HEK293T (cell line): Measurements from ENCODE around the gene AGAP2.

Experiments used
- CTCF ChIA-PET: fragments of 350-600 bp; formaldehyde crosslinking; extraction: SDS; loops from one replicate; lab custom pipeline; 2021; ENCODE audit warnings: antibody characterized with exemption, inconsistent platforms; lab: Yijun Ruan, JAX
- POLR2A ChIA-PET: fragments of 350-600 bp; formaldehyde crosslinking; extraction: SDS; loops from one replicate; lab custom pipeline; 2020; ENCODE audit warnings: antibody characterized with exemption, inconsistent platforms; lab: Yijun Ruan, JAX
- DNase-seq: peaks from one replicate; pipeline ENCODE4 v3.0.0; 2012; ENCODE audit warnings: mixed read lengths; ENCODE audit errors: extremely low spot score
- ARNT ChIP-seq: fragments of 450-650 bp; IDR thresholded peaks from 2 replicates; pipeline ENCODE4 v1.6.1; 2017; ENCODE audit warnings: mild to moderate bottlenecking
- BHLHE40 ChIP-seq: fragments of 450-650 bp; IDR thresholded peaks from 2 replicates; pipeline ENCODE4 v1.6.1; 2016; ENCODE audit warnings: mild to moderate bottlenecking, moderate library complexity, borderline replicate concordance
- CTBP1 ChIP-seq: fragments of 450-650 bp; IDR thresholded peaks from 2 replicates; pipeline ENCODE4 v1.6.1; 2016; ENCODE audit warnings: borderline replicate concordance
- ELF4 ChIP-seq: fragments of 450-650 bp; IDR thresholded peaks from 2 replicates; pipeline ENCODE4 v1.6.1; 2017; ENCODE audit warnings: antibody characterized with exemption
- FOXA1 ChIP-seq: fragments of 450-650 bp; IDR thresholded peaks from 2 replicates; pipeline ENCODE4 v1.6.1; 2016; ENCODE audit warnings: mild to moderate bottlenecking
- FOXK2 ChIP-seq: fragments of 450-650 bp; IDR thresholded peaks from 2 replicates; pipeline ENCODE4 v1.6.1; 2016; ENCODE audit warnings: mild to moderate bottlenecking
- FOXM1 ChIP-seq: fragments of 450-650 bp; IDR thresholded peaks from 2 replicates; pipeline ENCODE4 v1.6.1; 2017; ENCODE audit warnings: mild to moderate bottlenecking, borderline replicate concordance
- HDGF ChIP-seq: fragments of 450-650 bp; IDR thresholded peaks from 2 replicates; pipeline ENCODE4 v1.6.1; 2017; ENCODE audit warnings: antibody characterized with exemption, borderline replicate concordance
- L3MBTL2 ChIP-seq: fragments of 450-650 bp; conservative IDR thresholded peaks from 2 replicates; pipeline ENCODE4 v1.6.1; 2016; ENCODE audit warnings: mild to moderate bottlenecking
- LEF1 ChIP-seq: fragments of 450-650 bp; IDR thresholded peaks from 2 replicates; pipeline ENCODE4 v1.6.1; 2017; ENCODE audit warnings: mild to moderate bottlenecking, borderline replicate concordance
- NFRKB ChIP-seq: fragments of 450-650 bp; IDR thresholded peaks from 2 replicates; pipeline ENCODE4 v1.6.1; 2016; ENCODE audit warnings: mild to moderate bottlenecking, moderate library complexity
- PKNOX1 ChIP-seq: fragments of 450-650 bp; IDR thresholded peaks from 2 replicates; pipeline ENCODE4 v1.6.1; 2016
- SP1 ChIP-seq: fragments of 450-650 bp; IDR thresholded peaks from 2 replicates; pipeline ENCODE4 v1.6.1; 2017
- SUZ12 ChIP-seq: fragments of 450-650 bp; IDR thresholded peaks from 2 replicates; pipeline ENCODE4 v1.6.1; 2016; ENCODE audit warnings: mild to moderate bottlenecking
- TARDBP ChIP-seq: fragments of 450-650 bp; IDR thresholded peaks from 2 replicates; pipeline ENCODE4 v1.6.1; 2016
- ZNF384 ChIP-seq: fragments of 450-650 bp; IDR thresholded peaks from 2 replicates; pipeline ENCODE4 v1.6.1; 2016

Gene AGAP2

GRCh38 chr12:57749061-57749460, 10.5 kb upstream of the AGAP2 start:
- TF ChIP-seq LEF1 (no peak), FOXA1 (no peak), SUZ12 (no peak), PKNOX1 (no peak), TARDBP (no peak)
- CTCF ChIA-PET: no interaction called here
- POLR2A ChIA-PET: interaction anchor here (0.8 to 1.4 kb wide), 3 partner anchors 8 to 12 kb away, joined by 3 to 4 read pairs (median 3); no protein-coding TSS in a partner anchor
- DNase-seq: no peak

GRCh38 chr12:57746025-57746424, 7.5 kb upstream of the AGAP2 start:
- ChIA-PET POLR2A (interaction anchor here (1.3 to 3.0 kb wide), 4 partner anchors 11 to 99 kb away, joined by 3 to 42 read pairs (median 13); no protein-coding TSS in a partner anchor), CTCF (no interaction called here)
- TF ChIP-seq NFRKB (no peak), L3MBTL2 (no peak), FOXK2 (no peak), HDGF (no peak), ELF4 (no peak), BHLHE40 (no peak), PKNOX1 (no peak), FOXM1 (no peak), SUZ12 (no peak), SP1 (no peak), CTBP1 (no peak), LEF1 (no peak), ZNF384 (no peak), ARNT (no peak), FOXA1 (no peak)
- DNase-seq: no peak

GRCh38 chr12:57745485-57745881, 6.9 kb upstream of the AGAP2 start:
- CTCF ChIA-PET: interaction anchor here (0.6 kb wide), 1 partner anchor 91 kb away, joined by 5 read pairs; no protein-coding TSS in a partner anchor
- no peak for DNase-seq
- POLR2A ChIA-PET: interaction anchor here (0.6 to 3.0 kb wide), 13 partner anchors 10 to 225 kb away, joined by 3 to 42 read pairs (median 4); partner anchors contain the start of genes ARHGEF25, CYP27B1, DDIT3 and MARCHF9
- no peak for TF ChIP-seq NFRKB
- no peak for TF ChIP-seq L3MBTL2
- TF ChIP-seq HDGF: no peak
- no peak for TF ChIP-seq SUZ12
- TF ChIP-seq FOXA1: no peak
- no peak for TF ChIP-seq PKNOX1
- no peak for TF ChIP-seq ARNT
- no peak for TF ChIP-seq SP1
- no peak for TF ChIP-seq ELF4
- TF ChIP-seq LEF1: no peak
- no peak for TF ChIP-seq CTBP1
- TF ChIP-seq ZNF384: no peak

GRCh38 chr12:57744777-57745484, 6.4 kb upstream of the AGAP2 start, which contains the start of gene TSPAN31:
TSS of gene TSPAN31 (plus strand) at chr12:57745039. CDS start at chr12:57745155, 116 bp downstream.
- TF ChIP-seq LEF1: no peak
- 0 out of 2 replicates have a peak, but pooled peaks have one; percentile 17 for TF ChIP-seq ELF4
- TF ChIP-seq HDGF: no peak
- no peak for TF ChIP-seq CTBP1
- peak; percentile 99 for TF ChIP-seq PKNOX1
- peak; percentile 92 for DNase-seq
- ChIA-PET POLR2A (interaction anchor here (0.6 to 3.0 kb wide), 19 partner anchors 9 to 286 kb away, joined by 3 to 42 read pairs (median 5); partner anchors contain the start of genes ARHGEF25, CYP27B1, DCTN2 and DDIT3), CTCF (interaction anchor here (0.6 to 1.1 kb wide), 3 partner anchors 12 to 161 kb away, joined by 4 to 5 read pairs (median 5); no protein-coding TSS in a partner anchor)

GRCh38 chr12:57744194-57744776, 5.7 kb upstream of the AGAP2 start:
- ChIA-PET POLR2A (interaction anchor here (0.8 to 3.0 kb wide), 18 partner anchors 10 to 285 kb away, joined by 3 to 42 read pairs (median 5); partner anchors contain the start of genes CYP27B1, DCTN2, DDIT3 and EEF1AKMT3), CTCF (interaction anchor here (1.0 to 1.1 kb wide), 2 partner anchors 13 to 161 kb away, joined by 4 to 5 read pairs; no protein-coding TSS in a partner anchor)
- peak; percentile 10; the same call in 1 of the 2 replicates for TF ChIP-seq CTBP1
- TF ChIP-seq TARDBP: peak; percentile 84
- TF ChIP-seq L3MBTL2: no peak
- DNase-seq: peak; percentile 74
